K562 (cell line): ENCODE data around the gene PCNX3. TPM values are rescaled to one million over a fixed set of nuclear protein-coding genes. Genes with fewer than 3 reads are reported as not detected.

Source experiments
- ATAC-seq: fragments of 200-7000 bp; cut with Tn5 transposase; 3 replicates; pipeline ENCODE4 v1.9.1; 2020; ENCODE audit warnings: moderate library complexity
- BruUV-seq: library from RNA; stranded (reverse); fragments of 400-500 nt; replicated peaks from 2 replicates; lab custom pipeline; 2021; lab: Mats Ljungman, UMichigan
- CTCF ChIA-PET: fragments of 300-600 bp; formaldehyde crosslinking; extraction: SDS; loops from one replicate; lab custom pipeline; 2021; ENCODE audit warnings: low intra/inter-chr PET ratio; lab: Yijun Ruan, JAX
- POLR2A ChIA-PET: fragments of 300-600, 350-650 bp; sonication (Branson Sonifier 250); formaldehyde crosslinking; extraction: SDS; loops from one replicate; lab custom pipeline; 2021; ENCODE audit warnings: antibody characterized with exemption, inconsistent platforms; lab: Yijun Ruan, JAX
- DNase-seq, 4 experiments: peaks; one replicate each; pipeline versions ENCODE4 v3.0.0 to v3.0.0-alpha.2; 2011 to 2018; ENCODE audit warnings: low spot score in 3 of 4, mixed read lengths in 3 of 4; ENCODE audit errors: extremely low read depth in 1 of 4
- FAIRE-seq: peaks from 2 replicates; lab custom pipeline; 2011; peaks lifted over from hg19 to GRCh38; lab: Jason Lieb, UNC
- H2AFZ ChIP-seq: 2 replicates; pipeline ENCODE4 v1.6.0; 2011; ENCODE audit warnings: low read depth, low read length, control low read depth, inconsistent platforms
- H3K27ac ChIP-seq: fragments of 200-600 bp; 3 replicates; pipeline ENCODE4 v1.8.0; 2011; ENCODE audit warnings: low read depth, mild to moderate bottlenecking, control low read depth, inconsistent platforms, low read length, moderate library complexity, mixed read lengths; ENCODE audit errors: extremely low read depth
- H3K27me3 ChIP-seq, 2 experiments: fragments of 300-600 bp in 1 of 2; 2 replicates in 1 of 2; 3 replicates in 1 of 2; pipeline versions ENCODE4 v1.6.0 to v1.8.0; 2011; ENCODE audit warnings: inconsistent platforms in 2 of 2, low read length in 2 of 2, mild to moderate bottlenecking in 1 of 2, mixed read lengths in 1 of 2, moderate library complexity in 1 of 2; ENCODE audit not compliant: control insufficient read depth in 2 of 2, insufficient read depth in 2 of 2
- H3K36me3 ChIP-seq: fragments of 300-600 bp; 3 replicates; pipeline ENCODE4 v1.8.0; 2011; ENCODE audit warnings: mild to moderate bottlenecking, low read length, inconsistent platforms; ENCODE audit not compliant: control insufficient read depth, insufficient read depth
- H3K4me1 ChIP-seq, 2 experiments: fragments of 200-600 bp in 1 of 2; replicated peaks in 1 of 2; 2 replicates in 1 of 2; 3 replicates in 1 of 2; pipeline versions ENCODE4 v1.5.1 to v1.8.0; 2011; ENCODE audit warnings: inconsistent platforms in 2 of 2, low read length in 2 of 2, mild to moderate bottlenecking in 1 of 2, mixed read lengths in 1 of 2, moderate library complexity in 1 of 2; ENCODE audit not compliant: control insufficient read depth in 2 of 2, insufficient read depth in 2 of 2
- H3K4me2 ChIP-seq: 2 replicates; pipeline ENCODE4 v1.6.1; 2011; ENCODE audit warnings: low read length, control low read depth, inconsistent platforms, mixed read lengths; ENCODE audit not compliant: insufficient read depth
- H3K4me3 ChIP-seq: fragments of 200-600 bp; sonication (generic), shearing (Covaris generic); 2 replicates; pipeline ENCODE4 v1.5.1; 2016; ENCODE audit warnings: control low read depth, inconsistent platforms
- H3K79me2 ChIP-seq: fragments of 200-600 bp; 3 replicates; pipeline ENCODE4 v1.8.0; 2011; ENCODE audit warnings: low read length, inconsistent platforms; ENCODE audit not compliant: control insufficient read depth, insufficient read depth
- H3K9ac ChIP-seq, 2 experiments: 2 replicates each; pipeline versions ENCODE4 v1.6.0 to v1.6.1; 2011; ENCODE audit warnings: low read depth in 2 of 2, low read length in 2 of 2, control low read depth in 1 of 2, inconsistent platforms in 1 of 2, mild to moderate bottlenecking in 1 of 2, mixed read lengths in 1 of 2; ENCODE audit not compliant: insufficient read depth in 1 of 2
- H3K9me1 ChIP-seq: one replicate; pipeline ENCODE4 v1.6.0; 2011; ENCODE audit warnings: inconsistent platforms, mild to moderate bottlenecking, low read length, moderate library complexity; ENCODE audit not compliant: control insufficient read depth, insufficient read depth
- H3K9me3 ChIP-seq: replicated peaks from 2 replicates; pipeline ENCODE4 v1.5.1; 2011; ENCODE audit warnings: low read depth, low read length, inconsistent platforms; ENCODE audit not compliant: control insufficient read depth, insufficient read depth
- H4K20me1 ChIP-seq: replicated peaks from 2 replicates; pipeline ENCODE4 v1.6.1; 2011; ENCODE audit warnings: low read length, inconsistent platforms, mixed read lengths; ENCODE audit not compliant: control insufficient read depth, insufficient read depth
- AFF1 ChIP-seq, 2 experiments: fragments of 450-650 bp; IDR thresholded peaks; 2 replicates each; pipeline ENCODE4 v1.6.1; 2018; ENCODE audit warnings: mild to moderate bottlenecking in 2 of 2, low read depth in 1 of 2; ENCODE audit not compliant: partially characterized antibody in 2 of 2
- DEAF1 ChIP-seq: fragments of 450-650 bp; formaldehyde crosslinking; IDR thresholded peaks from 2 replicates; pipeline ENCODE4 v1.4.0; 2020; ENCODE audit warnings: mild to moderate bottlenecking, moderate library complexity
- DPF2 ChIP-seq: fragments of 450-650 bp; IDR thresholded peaks from 2 replicates; pipeline ENCODE4 v1.6.1; 2016
- ELF1 ChIP-seq: fragments of 200-800 bp; sonication (Bioruptor generic); IDR thresholded peaks from 2 replicates; pipeline ENCODE4 v1.6.1; 2016; ENCODE audit warnings: missing genetic modification characterization, missing compliant biosample characterization
- EP300 ChIP-seq: IDR thresholded peaks from 2 replicates; pipeline ENCODE4 v1.6.1; 2012; ENCODE audit warnings: low read length, improper control_type of control experiment
- GATAD2B ChIP-seq: fragments of 450-650 bp; IDR thresholded peaks from 2 replicates; pipeline ENCODE4 v1.6.1; 2017; ENCODE audit warnings: mild to moderate bottlenecking, borderline replicate concordance
- NBN ChIP-seq: fragments of 450-650 bp; IDR thresholded peaks from 2 replicates; pipeline ENCODE4 v1.6.1; 2016; ENCODE audit warnings: low read depth, mild to moderate bottlenecking
- NCOR1 ChIP-seq: fragments of 450-650 bp; IDR thresholded peaks from 2 replicates; pipeline ENCODE4 v1.6.1; 2016; ENCODE audit warnings: mild to moderate bottlenecking, moderate library complexity
- OTX1 ChIP-seq: fragments of 450-650 bp; formaldehyde crosslinking; IDR thresholded peaks from 2 replicates; pipeline ENCODE4 v1.4.0; 2022; ENCODE audit warnings: mild to moderate bottlenecking
- PTRF ChIP-seq: fragments of 450-650 bp; IDR thresholded peaks from 2 replicates; pipeline ENCODE4 v1.6.1; 2016; ENCODE audit warnings: mild to moderate bottlenecking, missing genetic modification characterization, missing compliant biosample characterization
- SRSF7 ChIP-seq: fragments of 200-400 bp; formaldehyde crosslinking; optimal IDR thresholded peaks from 2 replicates; pipeline ENCODE3; 2017; ENCODE audit warnings: mild to moderate bottlenecking, low read depth, low read length
- TEAD4 ChIP-seq, 2 experiments: sonication (generic) in 1 of 2; formaldehyde crosslinking in 1 of 2; IDR thresholded peaks; 2 replicates each; pipeline versions ENCODE4 v1.6.1 to v1.8.0; 2012 to 2022; ENCODE audit warnings: borderline replicate concordance in 1 of 2, inconsistent platforms in 1 of 2, low read length in 1 of 2, mild to moderate bottlenecking in 1 of 2, missing genetic modification reagents in 1 of 2
- ZNF740 ChIP-seq, 3 experiments: fragments of 200-800 bp in 1 of 3; sonication (Bioruptor generic) in 1 of 3; sonication (generic) in 1 of 3; formaldehyde crosslinking in 1 of 3; IDR thresholded peaks; 2 replicates each; pipeline versions ENCODE4 v1.6.1 to v1.8.0; 2016 to 2022; ENCODE audit warnings: mild to moderate bottlenecking in 2 of 3, missing compliant biosample characterization in 2 of 3, missing genetic modification characterization in 2 of 3, missing genetic modification reagents in 1 of 3
- WGBS: fragments of 100-300 bp; shearing (Covaris generic); methylation state at CpG from one replicate; pipeline ENCODE4 v1.1.6; 2016; ENCODE audit warnings: low coverage, mixed read lengths; ENCODE audit not compliant: insufficient coverage; ENCODE audit errors: missing lambda C conversion rate; 5-methylcytosine and 5-hydroxymethylcytosine counted together
- in situ Hi-C: fragments of 300-500 bp; cut with MboI; formaldehyde crosslinking; loops from 4 replicates; pipeline ENCODE4 v1.15.0; 2018; ENCODE audit warnings: inconsistent platforms, mixed read lengths
- intact Hi-C: fragments of 100-400 bp; cut with micrococcal nuclease; formaldehyde crosslinking; loops from 2 replicates; pipeline ENCODE4 v1.14.2; 2022
- polyA plus RNA-seq, 8 experiments: library from polyadenylated mRNA; depleted of rRNA in 4 of 8; stranded (reverse) in 5 of 8; unstranded in 3 of 8; fragments of >200 nt; fragmentation: Nextera tagmentation in 2 of 8; fragmentation: Illumina TruSeq in 1 of 8; extraction: Ambion mirVana in 2 of 8; extraction: Trizol in 1 of 8; gene quantifications; 2 replicates each; pipeline versions ENCODE4 v1.2.1 to v1.2.3, GENCODE V29; 2011 to 2014; ENCODE audit warnings: inconsistent platforms in 1 of 8, missing spikeins in 1 of 8
- total RNA-seq, 7 experiments: library from RNA; depleted of rRNA in 6 of 7; stranded (reverse); fragments of >200 nt in 6 of 7; fragmentation: Illumina TruSeq in 2 of 7; extraction: Trizol in 2 of 7; gene quantifications; 2 replicates each; pipeline versions ENCODE4 v1.2.1 to v1.2.3, GENCODE V29; 2011 to 2021; ENCODE audit warnings: low replicate concordance in 1 of 7

The PCNX3 gene
- total and polyA plus RNA-seq, 9 of the 15 experiments (the other 6 are each of a cell fraction or from before 2014, with no cell fraction given): 0.11 to 47.8 (median 12.8) TPM

- no TSS peak for BruUV-seq
- Histone ChIP-seq H3K4me3 (peak overlapping the region; percentile 92), H3K36me3 (peaks cover 30% of the 10 kb centered on the region), H3K79me2 (peaks cover 25% of the 10 kb centered on the region), H3K9me1 (peaks cover 5% of the 10 kb centered on the region), H3K9ac (peak overlapping the region; percentile 85 to 93), H3K27ac (peak overlapping the region; percentile 87), H3K27me3 (no peaks in the 10 kb centered on the region), H3K4me2 (peak overlapping the region; percentile 99), H4K20me1 (0 out of 2 replicates have a peak, but pooled peaks cover 4% of the 10 kb centered on the region), H3K9me3 (no peaks in the 10 kb centered on the region), H3K4me1 (peaks cover 7 to 20% of the 10 kb centered on the region in 2 experiments; a peak in 4 of 5 replicates), H2AFZ (peak overlapping the region; percentile 97)
- ChIA-PET CTCF (no interaction called here), POLR2A (interaction anchor here (0.6 to 1.7 kb wide), 7 partner anchors 10 to 775 kb away, joined by 3 to 32 read pairs (median 5); partner anchors contain the start of gene MRPL11)
- WGBS: 8% methylated on average over 10 of the region's 15 CpGs
- DNase-seq (peak; percentile 50 to 67 (median 62)), ATAC-seq (peak; percentile 68), FAIRE-seq (peak; percentile 67)
- intact Hi-C loops (no loop called here), in situ Hi-C loops (no loop called here)
- peak; percentile 85 for TF ChIP-seq ZNF740 (CRISPR knock-in tag; IDR thresholded peaks at IDR 0.05)
- TF ChIP-seq ZNF740 (tag; IDR thresholded peaks at IDR 0.05): peak in 1 of 2 experiments; percentile 75; a peak in 2 of 4 replicates
- TF ChIP-seq GATAD2B: peak; percentile 41; the same call in 1 of the 2 replicates
- no peak for TF ChIP-seq DEAF1 (CRISPR knock-in tag)
- TF ChIP-seq NCOR1: 0 out of 2 replicates have a peak, but pooled peaks have one; percentile 40
- TF ChIP-seq AFF1 (IDR thresholded peaks at IDR 0.05; ENCODE audit: low read depth in 1 of 2, partially characterized antibody in 2 of 2): no peak
- no peak for TF ChIP-seq PTRF (tag)
- 0 out of 2 replicates have a peak, but pooled peaks have one; percentile 34 for TF ChIP-seq TEAD4 (IDR thresholded peaks at IDR 0.05; ENCODE audit: low read length)
- TF ChIP-seq TEAD4 (CRISPR knock-in tag; IDR thresholded peaks at IDR 0.05; ENCODE audit: borderline replicate concordance): no peak
- TF ChIP-seq OTX1: no peak
- TF ChIP-seq DPF2: 0 out of 2 replicates have a peak, but pooled peaks have one; percentile 14
- TF ChIP-seq NBN: 0 out of 2 replicates have a peak, but pooled peaks have one; percentile 5
- no peak for TF ChIP-seq SRSF7
- 0 out of 2 replicates have a peak, but pooled peaks have one; percentile 8 for TF ChIP-seq ELF1
- TF ChIP-seq EP300: peak; percentile 34; the same call in 1 of the 2 replicates
These were observed 48.1 kb downstream of the PCNX3 start for GRCh38 chr11:65663639-65664200.
